IPS-18a (cell line): ENCODE data around the gene LRP2BP.
"Not testable (repeated sequence)": the region's sequence is repeated elsewhere in the genome, so short reads cannot be mapped to it uniquely, and the experiment has no call there.

Experiments
- H3K27ac ChIP-seq: one replicate; pipeline ENCODE4 v1.5.1; 2013; ENCODE audit warnings: low read length
- H3K27me3 ChIP-seq: one replicate; pipeline ENCODE4 v1.6.1; 2013; ENCODE audit warnings: mild to moderate bottlenecking, low read length; ENCODE audit not compliant: control insufficient read depth, insufficient read depth
- H3K36me3 ChIP-seq: one replicate; pipeline ENCODE4 v1.6.1; 2013; ENCODE audit warnings: low read depth, low read length; ENCODE audit not compliant: control insufficient read depth
- H3K4me1 ChIP-seq: one replicate; pipeline ENCODE4 v1.6.1; 2013; ENCODE audit warnings: low read depth, low read length; ENCODE audit not compliant: control insufficient read depth
- H3K4me3 ChIP-seq: one replicate; pipeline ENCODE4 v1.5.1; 2013; ENCODE audit warnings: low read length
- H3K9ac ChIP-seq: one replicate; pipeline ENCODE4 v1.6.1; 2013; ENCODE audit warnings: mild to moderate bottlenecking, low read length, moderate library complexity
- H3K9me3 ChIP-seq: one replicate; pipeline ENCODE4 v1.6.1; 2013; ENCODE audit warnings: low read depth, low read length; ENCODE audit not compliant: control insufficient read depth

The LRP2BP gene

GRCh38 chr4:185335579-185335978 is 60.1 kb downstream of the LRP2BP start:
- no peaks in the 10 kb centered on the region for H3K9me3 ChIP-seq
- no peak overlapping the region for H3K4me3 ChIP-seq
- H3K36me3 ChIP-seq: no peaks in the 10 kb centered on the region
- no peak overlapping the region for H3K9ac ChIP-seq
- peaks cover 13% of the 10 kb centered on the region for H3K4me1 ChIP-seq
- H3K27ac ChIP-seq: no peak overlapping the region
- H3K27me3 ChIP-seq: no peaks in the 10 kb centered on the region

DNA sequence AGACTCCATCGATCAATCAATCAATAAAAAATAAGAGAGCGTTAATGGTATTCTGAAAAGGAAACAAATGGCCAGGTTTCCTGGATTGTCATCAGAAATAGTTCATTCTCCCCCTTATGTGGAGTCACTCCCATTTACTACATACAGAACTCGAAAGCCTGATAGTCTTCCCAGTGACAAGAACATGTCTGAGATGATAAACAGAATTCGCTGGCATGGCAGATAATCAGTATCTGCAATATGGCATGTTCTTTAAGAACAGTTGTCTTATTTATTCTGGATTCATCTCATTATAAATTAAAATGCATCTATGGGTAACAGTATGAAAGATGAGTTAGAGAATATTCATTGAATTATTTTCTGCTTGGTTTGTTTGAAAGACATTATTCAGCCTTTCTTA is 61.4 kb downstream of the LRP2BP start:
- Histone ChIP-seq H3K4me1 (peaks cover 13% of the 10 kb centered on the region), H3K27ac (no peak overlapping the region), H3K36me3 (no peaks in the 10 kb centered on the region)

DNA sequence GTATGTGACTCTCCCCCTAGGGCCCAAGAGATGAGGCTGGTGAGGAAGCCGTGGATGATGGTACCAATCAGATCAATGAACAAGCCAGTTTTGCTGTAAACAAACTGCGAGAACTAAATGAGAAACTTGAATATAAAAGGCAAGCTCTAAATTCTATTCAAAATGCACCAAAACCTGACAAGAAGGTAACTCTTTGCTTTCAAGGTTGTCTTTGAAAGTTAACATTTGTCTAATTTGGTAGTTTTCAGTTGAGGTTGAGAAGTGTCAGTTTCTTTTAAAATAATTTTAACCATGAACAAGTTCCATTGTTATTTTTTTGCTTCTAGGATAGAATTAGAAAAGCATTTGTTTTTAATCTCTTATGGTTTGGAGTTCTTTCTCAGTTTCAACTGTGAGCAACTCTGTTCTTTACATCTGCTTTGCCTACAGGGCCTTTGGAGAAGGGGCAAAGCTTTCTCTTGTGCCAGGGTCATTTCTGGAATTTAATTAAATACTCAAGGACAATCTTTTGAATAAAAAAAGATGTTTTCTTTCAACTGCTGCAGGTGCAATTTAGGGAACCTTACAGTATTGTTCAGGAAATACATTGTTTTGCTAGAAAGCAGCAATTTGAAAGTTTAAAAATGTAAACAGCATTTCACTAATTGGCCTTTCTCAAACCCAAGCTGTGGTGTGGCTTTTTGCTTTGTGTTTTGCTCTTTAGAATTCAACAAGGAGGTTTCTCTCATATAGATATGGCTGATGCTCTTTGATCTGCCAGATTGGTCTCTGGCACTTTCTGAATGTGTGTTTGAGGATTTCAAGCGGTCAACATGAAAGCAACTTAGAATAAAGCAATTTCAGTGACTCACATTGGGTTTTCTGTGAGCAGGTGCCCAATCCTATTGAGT is 62.9 kb downstream of the LRP2BP start:
- H3K36me3 ChIP-seq: no peaks in the 10 kb centered on the region
- H3K4me3 ChIP-seq: no peak overlapping the region
- H3K4me1 ChIP-seq: peaks cover 13% of the 10 kb centered on the region
- no peak overlapping the region for H3K27ac ChIP-seq
- no peak overlapping the region for H3K9ac ChIP-seq
- no peaks in the 10 kb centered on the region for H3K27me3 ChIP-seq
- H3K9me3 ChIP-seq: no peaks in the 10 kb centered on the region

More for the DNA sequence above, 61.4 kb downstream of the LRP2BP start:
- H3K27me3 ChIP-seq: no peaks in the 10 kb centered on the region
- no peak overlapping the region for H3K4me3 ChIP-seq
- H3K9me3 ChIP-seq: no peaks in the 10 kb centered on the region
- H3K9ac ChIP-seq: no peak overlapping the region

DNA sequence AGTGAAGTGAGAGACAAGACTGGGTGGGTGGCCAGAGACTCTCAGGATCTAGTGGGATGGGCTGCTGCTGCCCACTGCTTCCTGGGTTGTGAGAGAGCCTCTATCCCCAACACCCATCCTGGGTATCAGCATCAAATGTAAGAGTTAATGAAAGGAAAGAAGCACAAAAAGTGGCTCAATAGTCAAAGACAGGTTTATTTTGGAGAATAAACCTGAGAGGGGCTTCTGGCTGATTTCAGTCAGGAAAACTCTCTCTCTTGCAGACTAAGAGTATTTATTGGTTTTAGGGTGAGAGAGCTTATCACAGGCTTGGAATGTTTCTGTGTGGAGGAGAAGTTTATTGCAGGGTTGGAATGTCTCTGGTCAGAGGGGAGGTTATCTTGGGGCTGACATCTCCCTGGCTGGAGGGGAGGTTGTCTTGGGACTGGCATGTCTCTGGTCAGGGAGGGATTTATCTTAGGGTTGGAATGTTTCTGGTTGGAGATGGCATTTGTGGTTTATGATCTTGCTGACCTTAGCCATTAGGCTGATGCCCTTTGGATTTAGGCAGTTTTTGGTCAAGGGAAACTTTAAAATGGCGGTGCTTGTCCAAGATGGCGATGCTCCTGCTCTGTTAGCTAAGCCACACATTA is 65.7 kb downstream of the LRP2BP start:
- H3K27me3 ChIP-seq, H3K27ac ChIP-seq, H3K4me3 ChIP-seq, H3K9me3 ChIP-seq, H3K36me3 ChIP-seq, H3K9ac ChIP-seq: not testable (repeated sequence)
- peaks cover 13% of the 10 kb centered on the region for H3K4me1 ChIP-seq

DNA sequence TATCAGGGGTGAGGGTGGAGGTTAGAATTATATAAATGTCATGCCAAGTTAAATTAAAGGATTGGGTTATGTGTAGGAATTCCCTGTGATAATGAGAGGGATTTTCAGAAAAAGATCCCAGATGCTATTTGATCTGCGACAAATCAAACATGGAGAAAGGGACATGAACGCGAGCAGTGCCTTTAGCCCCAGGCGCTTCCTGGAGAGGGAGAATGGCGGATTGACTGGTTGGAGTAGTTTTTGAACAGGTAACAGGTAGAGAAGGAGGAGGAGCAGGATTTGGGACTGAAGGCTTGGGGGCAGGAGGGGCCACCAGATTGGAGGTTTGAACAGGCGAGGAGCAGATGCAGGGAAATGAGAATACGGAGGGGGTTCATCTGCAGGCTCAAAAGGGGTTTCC is 67.1 kb downstream of the LRP2BP start:
- Histone ChIP-seq H3K36me3 (peaks cover 4% of the 10 kb centered on the region), H3K9ac (no peak overlapping the region), H3K27ac (no peak overlapping the region), H3K27me3 (no peaks in the 10 kb centered on the region), H3K4me1 (peaks cover 13% of the 10 kb centered on the region), H3K4me3 (no peak overlapping the region), H3K9me3 (peaks cover 4% of the 10 kb centered on the region)

- not testable (repeated sequence) for H3K4me3 ChIP-seq, H3K27ac ChIP-seq, H3K4me1 ChIP-seq, H3K36me3 ChIP-seq, H3K27me3 ChIP-seq, H3K9me3 ChIP-seq, H3K9ac ChIP-seq
Observed at GRCh38 chr4:185325721-185326120, 70.0 kb downstream of the LRP2BP start.

DNA sequence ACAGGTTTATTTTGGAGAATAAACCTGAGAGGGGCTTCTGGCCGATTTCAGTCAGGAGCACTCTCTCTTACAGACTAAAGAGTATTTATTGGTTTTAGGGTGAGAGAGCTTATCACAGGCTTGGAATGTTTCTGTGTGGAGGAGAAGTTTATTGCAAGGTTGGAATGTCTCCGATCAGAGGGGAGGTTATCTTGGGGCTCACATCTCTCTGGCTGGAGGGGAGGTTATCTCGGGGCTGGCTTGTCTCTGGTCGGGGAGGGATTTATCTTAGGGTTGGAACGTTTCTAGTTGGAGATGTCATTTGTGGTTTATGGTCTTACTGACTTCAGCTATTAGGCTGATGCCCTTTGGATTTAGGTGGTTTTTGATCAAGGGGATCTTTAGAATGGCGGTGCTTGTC is 71.4 kb downstream of the LRP2BP start:
- not testable (repeated sequence) for H3K9ac ChIP-seq, H3K36me3 ChIP-seq, H3K4me1 ChIP-seq, H3K27me3 ChIP-seq, H3K27ac ChIP-seq, H3K4me3 ChIP-seq, H3K9me3 ChIP-seq

GRCh38 chr4:185323606-185324005 is 72.1 kb downstream of the LRP2BP start:
- no peaks in the 10 kb centered on the region for H3K27me3 ChIP-seq
- H3K27ac ChIP-seq: no peak overlapping the region
- H3K9ac ChIP-seq: no peak overlapping the region
- peaks cover 5% of the 10 kb centered on the region for H3K9me3 ChIP-seq
- no peak overlapping the region for H3K4me3 ChIP-seq
- peaks cover 4% of the 10 kb centered on the region for H3K4me1 ChIP-seq
- H3K36me3 ChIP-seq: peaks cover 6% of the 10 kb centered on the region

- Histone ChIP-seq H3K9me3 (peaks cover 5% of the 10 kb centered on the region), H3K36me3 (peaks cover 6% of the 10 kb centered on the region), H3K4me3 (no peak overlapping the region), H3K9ac (no peak overlapping the region), H3K27ac (no peak overlapping the region), H3K4me1 (peaks cover 12% of the 10 kb centered on the region), H3K27me3 (no peaks in the 10 kb centered on the region)
Observed at GRCh38 chr4:185322803-185323202, 72.9 kb downstream of the LRP2BP start.

DNA sequence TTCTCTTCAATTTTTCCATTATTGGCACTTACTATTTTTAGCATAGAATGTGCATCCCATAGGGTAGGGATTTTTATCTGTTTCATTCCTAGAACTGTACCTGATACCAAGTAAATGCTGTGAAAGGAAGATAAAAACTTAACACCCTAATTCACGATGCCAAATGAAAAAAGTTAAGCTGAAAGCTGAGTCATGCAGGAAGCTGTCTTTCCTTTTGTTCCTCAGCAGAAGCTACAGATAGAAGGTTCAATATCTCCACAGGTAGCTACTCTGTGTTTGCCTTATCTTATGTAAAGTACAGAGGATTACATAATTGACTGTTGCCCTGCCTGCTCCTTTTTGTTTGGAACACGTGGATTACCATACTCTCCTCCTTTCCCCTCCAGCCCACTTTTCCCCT is 77.0 kb downstream of the LRP2BP start:
- peak overlapping the region; percentile 88 for H3K9ac ChIP-seq
- no peaks in the 10 kb centered on the region for H3K27me3 ChIP-seq
- H3K36me3 ChIP-seq: peaks cover 3% of the 10 kb centered on the region
- H3K4me3 ChIP-seq: peak overlapping the region; percentile 50
- peak overlapping the region; percentile 99 for H3K27ac ChIP-seq
- H3K9me3 ChIP-seq: peaks cover 2% of the 10 kb centered on the region
- peaks cover 12% of the 10 kb centered on the region for H3K4me1 ChIP-seq

DNA sequence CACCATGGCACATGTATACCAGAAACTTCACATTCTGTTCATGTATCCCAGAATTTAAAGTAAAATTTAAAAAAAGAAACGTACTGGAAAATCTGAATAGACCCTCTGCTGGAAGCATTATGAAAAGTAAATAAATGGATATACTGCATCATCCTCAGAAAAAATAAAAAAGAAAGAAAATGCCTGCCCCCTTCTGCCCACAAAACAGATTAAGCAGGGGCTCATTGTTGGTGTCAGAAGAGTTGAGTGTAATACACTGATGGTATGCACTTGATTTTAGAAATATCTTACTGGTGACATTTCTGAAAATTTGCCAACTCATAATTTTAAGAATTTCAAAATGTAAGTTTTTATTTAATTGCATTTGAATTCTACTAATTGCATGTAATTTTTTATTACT is 77.8 kb downstream of the LRP2BP start:
- H3K36me3 ChIP-seq: no peaks in the 10 kb centered on the region
- H3K9me3 ChIP-seq: no peaks in the 10 kb centered on the region
- peak overlapping the region; percentile 88 for H3K9ac ChIP-seq
- H3K27me3 ChIP-seq: no peaks in the 10 kb centered on the region
- H3K4me3 ChIP-seq: peak overlapping the region; percentile 50
- peak overlapping the region; percentile 99 for H3K27ac ChIP-seq
- peaks cover 12% of the 10 kb centered on the region for H3K4me1 ChIP-seq

GRCh38 chr4:185317462-185317861 is 78.3 kb downstream of the LRP2BP start:
- H3K9ac ChIP-seq, H3K9me3 ChIP-seq, H3K36me3 ChIP-seq, H3K27ac ChIP-seq, H3K4me3 ChIP-seq, H3K27me3 ChIP-seq: not testable (repeated sequence)
- peaks cover 12% of the 10 kb centered on the region for H3K4me1 ChIP-seq
